ENCODE data around the gene CACNA1G. TPM values are rescaled to one million over a fixed set of nuclear protein-coding genes. Genes with fewer than 3 reads are reported as not detected.

The CACNA1G gene
- total RNA-seq, 1 donor from 2014 or later = not detected

DNA sequence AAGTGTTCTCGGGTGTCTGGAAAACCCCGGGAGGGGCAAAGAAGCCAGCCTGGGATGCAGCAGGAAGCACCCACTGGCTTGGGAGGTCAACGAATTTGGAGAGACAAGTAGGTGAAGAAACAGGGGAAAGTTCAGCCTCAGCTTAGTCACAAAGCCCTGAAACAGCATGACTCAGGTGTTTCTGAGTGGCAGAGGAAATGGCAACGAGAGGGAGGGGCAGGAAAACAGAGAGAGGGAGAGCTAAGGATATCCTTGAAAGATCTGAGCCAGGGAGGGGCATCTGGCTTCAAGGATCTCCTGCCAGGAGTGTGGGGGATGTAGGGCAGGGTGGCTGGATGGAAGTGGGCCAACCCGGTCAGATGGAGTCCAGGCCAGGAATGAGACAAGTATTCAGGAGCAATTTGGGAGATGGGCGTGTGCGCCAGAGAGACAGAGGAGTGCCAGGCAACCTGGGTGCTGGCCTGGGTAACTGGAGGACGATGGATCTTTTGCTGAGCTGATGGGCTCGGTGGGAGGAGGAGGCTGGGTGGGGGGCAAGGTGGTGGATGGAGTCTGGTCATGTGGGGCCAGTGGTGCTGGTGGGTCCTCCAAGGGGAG is 101.4 kb downstream of the CACNA1G start:
- TF ChIP-seq CTCF (conservative IDR thresholded peaks at IDR 0.05; ENCODE audit: low read depth, low read length) = no peak
- peak; percentile 87 for DNase-seq (ENCODE audit: low read depth)
- H3K4me3 ChIP-seq (ENCODE audit: low read depth, low read length) = no peak overlapping the region

- TF ChIP-seq CTCF (conservative IDR thresholded peaks at IDR 0.05; ENCODE audit: low read depth, low read length) = no peak
- DNase-seq (ENCODE audit: low read depth) = no peak
- H3K4me3 ChIP-seq (ENCODE audit: low read depth, low read length) = no peak overlapping the region
These were observed 102.2 kb downstream of the CACNA1G start for GRCh38 chr17:50662632-50663225.

- no peak for TF ChIP-seq CTCF (conservative IDR thresholded peaks at IDR 0.05; ENCODE audit: low read depth, low read length)
- H3K4me3 ChIP-seq (ENCODE audit: low read depth, low read length) = no peak overlapping the region
- no peak for DNase-seq (ENCODE audit: low read depth)
These were observed 103.4 kb downstream of the CACNA1G start for GRCh38 chr17:50663812-50664374.

- TF ChIP-seq CTCF (conservative IDR thresholded peaks at IDR 0.05; ENCODE audit: low read depth, low read length) = no peak
- H3K4me3 ChIP-seq (ENCODE audit: low read depth, low read length) = no peak overlapping the region
- DNase-seq (ENCODE audit: low read depth) = no peak
These were observed 104.4 kb downstream of the CACNA1G start for GRCh38 chr17:50664788-50665458.

GRCh38 chr17:50665838-50666237 is 105.3 kb downstream of the CACNA1G start:
- no peak for DNase-seq (ENCODE audit: low read depth)
- no peak overlapping the region for H3K4me3 ChIP-seq (ENCODE audit: low read depth, low read length)
- TF ChIP-seq CTCF (conservative IDR thresholded peaks at IDR 0.05; ENCODE audit: low read depth, low read length) = no peak

GRCh38 chr17:50666316-50666715 is 105.8 kb downstream of the CACNA1G start:
- no peak for DNase-seq (ENCODE audit: low read depth)
- no peak overlapping the region for H3K4me3 ChIP-seq (ENCODE audit: low read depth, low read length)
- TF ChIP-seq CTCF (conservative IDR thresholded peaks at IDR 0.05; ENCODE audit: low read depth, low read length) = no peak

Measured in epithelial cell of proximal tubule (primary cell).